ENCODE results near the gene OAS3.

The OAS3 gene

GRCh38 chr12:112906712-112907414, 31.4 kb upstream of the OAS3 start, which contains the start of gene OAS1:
Gene OAS1 (plus strand): TSS chr12:112906962. CDS start chr12:112907040, 78 bp downstream.
- Histone ChIP-seq H3K27me3 (ENCODE audit: insufficient read depth, poor library complexity, severe bottlenecking) (no peaks in the 10 kb centered on the region), H3K27ac (replicated peaks) (no peak within 1 kb of the TSS), H3K4me3 (replicated peaks; ENCODE audit: insufficient read depth, low read length) (0 out of 2 replicates have a peak within 1 kb of the TSS, but pooled peaks have one; percentile 15)
- peak in 1 of 2 experiments; percentile 30 for DNase-seq (ENCODE audit: low read depth in 1 of 2, low spot score in 1 of 2)
- TF ChIP-seq POLR2AphosphoS5 (IDR thresholded peaks at IDR 0.05; ENCODE audit: low read depth) (no peak), REST (IDR thresholded peaks at IDR 0.05; ENCODE audit: insufficient replicate concordance, low read depth) (peak; percentile 56)

GRCh38 chr12:112907415-112908157, 30.7 kb upstream of the OAS3 start:
- no peak overlapping the region for H3K4me3 ChIP-seq (replicated peaks; ENCODE audit: insufficient read depth, low read length)
- DNase-seq (ENCODE audit: low read depth in 1 of 2, low spot score in 1 of 2) = peak in 1 of 2 experiments; percentile 15
- H3K27me3 ChIP-seq (ENCODE audit: insufficient read depth, poor library complexity, severe bottlenecking) = no peaks in the 10 kb centered on the region
- no peak overlapping the region for H3K27ac ChIP-seq (replicated peaks)
- no peak for TF ChIP-seq POLR2AphosphoS5 (IDR thresholded peaks at IDR 0.05; ENCODE audit: low read depth)
- peak; percentile 47; the same call in 1 of the 2 replicates for TF ChIP-seq SPI1 (IDR thresholded peaks at IDR 0.05; ENCODE audit: borderline replicate concordance, low read depth)
- TF ChIP-seq GABPA (IDR thresholded peaks at IDR 0.05; ENCODE audit: low read depth) = no peak

- Histone ChIP-seq H3K27me3 (ENCODE audit: insufficient read depth, poor library complexity, severe bottlenecking) (no peaks in the 10 kb centered on the region), H3K27ac (replicated peaks) (no peak overlapping the region), H3K4me3 (replicated peaks; ENCODE audit: insufficient read depth, low read length) (no peak overlapping the region)
- TF ChIP-seq POLR2AphosphoS5 (IDR thresholded peaks at IDR 0.05; ENCODE audit: low read depth) (no peak), REST (IDR thresholded peaks at IDR 0.05; ENCODE audit: insufficient replicate concordance, low read depth) (no peak), CTCF (IDR thresholded peaks at IDR 0.05; ENCODE audit: insufficient read depth, low read length) (no peak), SPI1 (IDR thresholded peaks at IDR 0.05; ENCODE audit: borderline replicate concordance, low read depth) (no peak), GABPA (IDR thresholded peaks at IDR 0.05; ENCODE audit: low read depth) (no peak)
- DNase-seq (ENCODE audit: low read depth in 1 of 2, low spot score in 1 of 2) = no peak
Observed at GRCh38 chr12:112908548-112908947, 29.7 kb upstream of the OAS3 start.

- no peak for DNase-seq (ENCODE audit: low read depth in 1 of 2, low spot score in 1 of 2)
- TF ChIP-seq REST (IDR thresholded peaks at IDR 0.05; ENCODE audit: insufficient replicate concordance, low read depth) = no peak
- TF ChIP-seq CTCF (IDR thresholded peaks at IDR 0.05; ENCODE audit: insufficient read depth, low read length) = no peak
- no peak for TF ChIP-seq POLR2AphosphoS5 (IDR thresholded peaks at IDR 0.05; ENCODE audit: low read depth)
- no peak for TF ChIP-seq SPI1 (IDR thresholded peaks at IDR 0.05; ENCODE audit: borderline replicate concordance, low read depth)
- TF ChIP-seq GABPA (IDR thresholded peaks at IDR 0.05; ENCODE audit: low read depth) = no peak
- no peak overlapping the region for H3K4me3 ChIP-seq (replicated peaks; ENCODE audit: insufficient read depth, low read length)
Observed at GRCh38 chr12:112909693-112910092, 28.6 kb upstream of the OAS3 start.

More at GRCh38 chr12:112909693-112910092, 28.6 kb upstream of the OAS3 start:
- Histone ChIP-seq H3K27me3 (ENCODE audit: insufficient read depth, poor library complexity, severe bottlenecking) (no peaks in the 10 kb centered on the region), H3K27ac (replicated peaks) (no peak overlapping the region)

All from HL-60 (cell line).